IMR-90 (cell line): Measurements from ENCODE around the gene ST3GAL5. TPM values are rescaled to one million over a fixed set of nuclear protein-coding genes. Genes with fewer than 3 reads are reported as not detected.

ENCODE experiments used
- ATAC-seq: fragments of 200-7000 bp; cut with Tn5 transposase; 2 replicates; pipeline ENCODE4 v1.9.1; 2020; ENCODE audit warnings: low read depth, mild to moderate bottlenecking, moderate library complexity
- BruUV-seq: library from RNA; stranded (reverse); fragments of 400-500 nt; replicated peaks from 2 replicates; lab custom pipeline; 2021; lab: Mats Ljungman, UMichigan
- CTCF ChIA-PET: fragments of 300-600 bp; formaldehyde crosslinking; extraction: SDS; loops from one replicate; lab custom pipeline; 2021; ENCODE audit warnings: antibody characterized with exemption; lab: Yijun Ruan, JAX
- POLR2A ChIA-PET: fragments of 300-600 bp; sonication (Branson Sonifier 250); formaldehyde crosslinking; loops from one replicate; lab custom pipeline; 2022; ENCODE audit warnings: antibody characterized with exemption; ENCODE audit not compliant: unreplicated experiment; lab: Charles Lee
- DNase-seq: peaks from one replicate; pipeline ENCODE4 v3.0.0; 2013
- H2AFZ ChIP-seq: replicated peaks from 2 replicates; pipeline ENCODE3; 2013; ENCODE audit warnings: low read length, mild to moderate bottlenecking; ENCODE audit not compliant: poor library complexity
- H2AK5ac ChIP-seq: 2 replicates; pipeline ENCODE4 v1.6.1; 2013; ENCODE audit warnings: low read depth, low read length, inconsistent platforms
- H2AK9ac ChIP-seq: replicated peaks from 2 replicates; pipeline ENCODE3; 2013; ENCODE audit warnings: mild to moderate bottlenecking, low read depth, low read length, moderate library complexity; ENCODE audit not compliant: poor library complexity
- H2BK120ac ChIP-seq: 2 replicates; pipeline ENCODE4 v1.6.1; 2013; ENCODE audit warnings: low read depth, low read length, inconsistent platforms
- H2BK15ac ChIP-seq: 3 replicates; pipeline ENCODE4 v1.6.1; 2013; ENCODE audit warnings: low read depth, low read length, inconsistent platforms
- H2BK20ac ChIP-seq: 2 replicates; pipeline ENCODE4 v1.6.1; 2013; ENCODE audit warnings: low read depth, mild to moderate bottlenecking, inconsistent platforms, low read length, moderate library complexity
- H2BK5ac ChIP-seq: 2 replicates; pipeline ENCODE4 v1.6.1; 2013; ENCODE audit warnings: mild to moderate bottlenecking, low read depth, low read length, inconsistent platforms; ENCODE audit not compliant: poor library complexity, severe bottlenecking
- H3K14ac ChIP-seq: replicated peaks from 2 replicates; pipeline ENCODE4 v1.6.1; 2013; ENCODE audit warnings: low read depth, low read length, inconsistent platforms
- H3K18ac ChIP-seq: 2 replicates; pipeline ENCODE4 v1.6.1; 2013; ENCODE audit warnings: low read depth, low read length, control low read depth
- H3K23ac ChIP-seq: 2 replicates; pipeline ENCODE4 v1.6.1; 2013; ENCODE audit warnings: low read depth, low read length, inconsistent platforms
- H3K27ac ChIP-seq: 2 replicates; pipeline ENCODE4 v1.5.1; 2013; ENCODE audit warnings: mild to moderate bottlenecking, control low read depth, low read length; ENCODE audit not compliant: insufficient read depth
- H3K27me3 ChIP-seq: 2 replicates; pipeline ENCODE4 v1.6.1; 2013; ENCODE audit warnings: low read length; ENCODE audit not compliant: control insufficient read depth, insufficient read depth
- H3K36me3 ChIP-seq: 2 replicates; pipeline ENCODE4 v1.6.1; 2013; ENCODE audit warnings: low read length, mixed read lengths; ENCODE audit not compliant: control insufficient read depth, insufficient read depth
- H3K4ac ChIP-seq: 2 replicates; pipeline ENCODE4 v1.6.1; 2013; ENCODE audit warnings: low read depth, low read length, inconsistent platforms
- H3K4me1 ChIP-seq: 2 replicates; pipeline ENCODE4 v1.6.1; 2013; ENCODE audit warnings: low read length, mixed read lengths; ENCODE audit not compliant: control insufficient read depth, insufficient read depth
- H3K4me2 ChIP-seq: 2 replicates; pipeline ENCODE4 v1.6.1; 2013; ENCODE audit warnings: low read depth, mild to moderate bottlenecking, control low read depth, low read length, moderate library complexity
- H3K4me3 ChIP-seq: 2 replicates; pipeline ENCODE4 v1.5.1; 2013; ENCODE audit warnings: low read depth, mild to moderate bottlenecking, control low read depth, low read length, moderate library complexity; ENCODE audit not compliant: insufficient read depth
- H3K56ac ChIP-seq: 2 replicates; pipeline ENCODE4 v1.6.1; 2013; ENCODE audit warnings: low read length, inconsistent platforms; ENCODE audit not compliant: insufficient read depth; ENCODE audit errors: extremely low read depth
- H3K79me1 ChIP-seq, 2 experiments: 2 replicates each; pipeline ENCODE4 v1.6.1; 2013; ENCODE audit warnings: low read length in 2 of 2, inconsistent platforms in 1 of 2, low read depth in 1 of 2
- H3K9ac ChIP-seq: 2 replicates; pipeline ENCODE4 v1.6.1; 2013; ENCODE audit warnings: low read depth, low read length, control low read depth
- H3K9me1 ChIP-seq: 2 replicates; pipeline ENCODE4 v1.6.1; 2013; ENCODE audit warnings: low read length, inconsistent platforms; ENCODE audit not compliant: insufficient read depth
- H3K9me3 ChIP-seq: 2 replicates; pipeline ENCODE4 v1.6.1; 2013; ENCODE audit warnings: low read length; ENCODE audit not compliant: control insufficient read depth, insufficient read depth
- H4K20me1 ChIP-seq: 2 replicates; pipeline ENCODE4 v1.6.1; 2013; ENCODE audit warnings: low read length, inconsistent platforms; ENCODE audit not compliant: insufficient read depth
- H4K5ac ChIP-seq: 2 replicates; pipeline ENCODE4 v1.6.1; 2013; ENCODE audit warnings: mild to moderate bottlenecking, low read depth, low read length, control low read depth
- H4K8ac ChIP-seq, 2 experiments: 2 replicates each; pipeline ENCODE4 v1.6.1; 2013; ENCODE audit warnings: low read depth in 2 of 2, low read length in 2 of 2, control low read depth in 1 of 2, inconsistent platforms in 1 of 2
- H4K91ac ChIP-seq: 2 replicates; pipeline ENCODE4 v1.6.1; 2013; ENCODE audit warnings: low read depth, low read length, inconsistent platforms; ENCODE audit not compliant: insufficient read depth
- BHLHE40 ChIP-seq: fragments of 150-350 bp; IDR thresholded peaks from 2 replicates; pipeline ENCODE4 v1.6.1; 2016; ENCODE audit warnings: mild to moderate bottlenecking, low read depth, low read length
- ELK1 ChIP-seq: fragments of 150-350 bp; IDR thresholded peaks from 2 replicates; pipeline ENCODE4 v1.6.1; 2016; ENCODE audit warnings: low read depth, mild to moderate bottlenecking, low read length, moderate library complexity, borderline replicate concordance
- NFE2L2 ChIP-seq: fragments of 150-350 bp; IDR thresholded peaks from 2 replicates; pipeline ENCODE4 v1.6.1; 2016; ENCODE audit warnings: low read depth, mild to moderate bottlenecking, low read length
- WGBS, 2 experiments: methylation state at CpG; one replicate each; pipeline versions ENCODE4 v1.1.5 to v1.1.7; 2013; ENCODE audit warnings: missing lambda C conversion rate in 2 of 2; ENCODE audit not compliant: insufficient read length in 1 of 2; ENCODE audit errors: extremely low coverage in 2 of 2; 5-methylcytosine and 5-hydroxymethylcytosine counted together
- dilution Hi-C: fragments of 300-500 bp; cut with HindIII; formaldehyde crosslinking; loops from one replicate; pipeline ENCODE4 v1.14.3; 2018; ENCODE audit warnings: low sequenced_read_pairs; ENCODE audit not compliant: unreplicated experiment
- in situ Hi-C: fragments of 300-500 bp; cut with MboI; formaldehyde crosslinking; loops from 3 replicates; pipeline ENCODE4 v1.14.3; 2019; ENCODE audit warnings: low sequenced_read_pairs, inconsistent platforms, mixed read lengths
- intact Hi-C: fragments of 100-400 bp; cut with micrococcal nuclease; formaldehyde crosslinking; loops from 2 replicates; pipeline ENCODE4 v1.10.0; 2022
- polyA plus RNA-seq, 3 experiments: library from polyadenylated mRNA; depleted of rRNA; stranded (reverse); fragments of >200 nt; gene quantifications; 2 replicates each; pipeline ENCODE4 v1.2.3, GENCODE V29; 2012; ENCODE audit warnings: low replicate concordance in 1 of 3
- total RNA-seq: library from RNA; depleted of rRNA; stranded (reverse); fragments of >200 nt; gene quantifications from 2 replicates; pipeline ENCODE4 v1.2.3, GENCODE V29; 2012

Gene ST3GAL5
- total and polyA plus RNA-seq, 2 of the 4 experiments (the other 2 are of a cell fraction) = 16.8 to 21.0 TPM

GRCh38 chr2:85924522-85924921, 35.7 kb upstream of the ST3GAL5 start:
- ChIA-PET POLR2A (interaction anchor here (0.6 kb wide), 1 partner anchor 81 kb away, joined by 3 read pairs; no protein-coding TSS in a partner anchor), CTCF (interaction anchor here (1.0 kb wide), 1 partner anchor 24 kb away, joined by 3 read pairs; no protein-coding TSS in a partner anchor)
- in situ Hi-C loops (no loop called here), dilution Hi-C loops (no loop called here), intact Hi-C loops (loop anchor here (5.0 to 10.0 kb wide), 2 partner anchors 60 to 113 kb away; no protein-coding TSS in a partner anchor)
- no peak overlapping the region for H3K23ac ChIP-seq
- peak; percentile 51 for DNase-seq
- H4K5ac ChIP-seq = no peak overlapping the region; the same call in 1 of the 2 replicates
- H2AFZ ChIP-seq = peak overlapping the region; percentile 28
- H3K9me3 ChIP-seq = no peaks in the 10 kb centered on the region
- no peaks in the 10 kb centered on the region for H3K27me3 ChIP-seq
- no peaks in the 10 kb centered on the region for H3K79me1 ChIP-seq
- H3K36me3 ChIP-seq = no peaks in the 10 kb centered on the region
- no TSS peak for BruUV-seq
- H2AK9ac ChIP-seq = peak overlapping the region; percentile 63
- no peak for TF ChIP-seq NFE2L2
- TF ChIP-seq BHLHE40 = peak; percentile 21; the same call in 1 of the 2 replicates
- TF ChIP-seq ELK1 = no peak
- H4K20me1 ChIP-seq = no peaks in the 10 kb centered on the region
- H3K9me1 ChIP-seq = peaks cover 6% of the 10 kb centered on the region; the same call in 1 of the 2 replicates
- no CpG with 5 or more reads among the region's 4 CpGs for WGBS, 2 experiments
- H3K4me3 ChIP-seq = no peak overlapping the region
- no peak overlapping the region for H3K56ac ChIP-seq
- no peak overlapping the region for H3K9ac ChIP-seq
- peak overlapping the region; percentile 38; the same call in 1 of the 2 replicates for H3K27ac ChIP-seq
- no peak overlapping the region for H2BK5ac ChIP-seq
- peak overlapping the region; percentile 30 for H2BK120ac ChIP-seq
- H2AK5ac ChIP-seq = peak overlapping the region; percentile 81
- H3K4me1 ChIP-seq = peaks cover 21% of the 10 kb centered on the region
- 0 out of 3 replicates have a peak overlapping the region, but pooled peaks have one; percentile 67 for H2BK15ac ChIP-seq
- H2BK20ac ChIP-seq = peak overlapping the region; percentile 51; the same call in 1 of the 2 replicates
- no peak overlapping the region for H3K4me2 ChIP-seq
- peak overlapping the region; percentile 58; the same call in 1 of the 2 replicates for H3K4ac ChIP-seq
- H4K8ac ChIP-seq = peak overlapping the region in 1 of 2 experiments; percentile 15; a peak in 1 of 4 replicates
- H4K91ac ChIP-seq = peak overlapping the region; percentile 21; the same call in 1 of the 2 replicates
- H3K18ac ChIP-seq = peak overlapping the region; percentile 0; the same call in 1 of the 2 replicates
- no peak overlapping the region for H3K14ac ChIP-seq
- no peak for ATAC-seq
